HCT116 (cell line): Measurements from ENCODE around the gene DLG2.

ENCODE experiments used
- EZH2 ChIP-seq: fragments of 200-600 bp; sonication (generic); IDR thresholded peaks from 2 replicates; pipeline ENCODE4 v1.6.1; 2017; ENCODE audit warnings: antibody characterized with exemption, mixed run types
- EZH2phosphoT487 ChIP-seq: fragments of 200-600 bp; IDR thresholded peaks from 2 replicates; pipeline ENCODE4 v1.6.1; 2018; ENCODE audit warnings: antibody characterized with exemption, borderline replicate concordance
- POLR2AphosphoS5 ChIP-seq: IDR thresholded peaks from 2 replicates; pipeline ENCODE4 v1.6.1; 2011; ENCODE audit warnings: mild to moderate bottlenecking, low read depth, low read length, moderate library complexity
- RAD21 ChIP-seq: IDR thresholded peaks from 2 replicates; pipeline ENCODE4 v1.6.1; 2012; ENCODE audit warnings: low read depth, mild to moderate bottlenecking
- TCF7L2 ChIP-seq: IDR thresholded peaks from 2 replicates; pipeline ENCODE4 v1.7.0; 2011; ENCODE audit warnings: borderline replicate concordance, inconsistent platforms; ENCODE audit not compliant: insufficient read depth, insufficient read length; ENCODE audit errors: extremely low read depth
- TF ChIP-seq, protein P1 (sequence below): IDR thresholded peaks from 2 replicates; pipeline ENCODE4 v1.6.1; 2012
- TF ChIP-seq, protein P2 (sequence below), 3 experiments: fragments of 200-600 bp in 1 of 3; sonication (generic) in 1 of 3; IDR thresholded peaks in 2 of 3; conservative IDR thresholded peaks in 1 of 3; 2 replicates each; pipeline ENCODE4 v1.5.1; 2012 to 2017; ENCODE audit warnings: low read depth in 2 of 3, low read length in 2 of 3, antibody characterized with exemption in 1 of 3, borderline replicate concordance in 1 of 3, control low read depth in 1 of 3, mild to moderate bottlenecking in 1 of 3, mixed read lengths in 1 of 3, mixed run types in 1 of 3, moderate library complexity in 1 of 3; ENCODE audit not compliant: insufficient read depth in 1 of 3
- TF ChIP-seq, protein P3 (sequence below): IDR thresholded peaks from 2 replicates; pipeline ENCODE4 v1.6.1; 2011; ENCODE audit warnings: mild to moderate bottlenecking, low read length, moderate library complexity; ENCODE audit not compliant: insufficient replicate concordance; ENCODE audit errors: extremely low read depth

DNA sequence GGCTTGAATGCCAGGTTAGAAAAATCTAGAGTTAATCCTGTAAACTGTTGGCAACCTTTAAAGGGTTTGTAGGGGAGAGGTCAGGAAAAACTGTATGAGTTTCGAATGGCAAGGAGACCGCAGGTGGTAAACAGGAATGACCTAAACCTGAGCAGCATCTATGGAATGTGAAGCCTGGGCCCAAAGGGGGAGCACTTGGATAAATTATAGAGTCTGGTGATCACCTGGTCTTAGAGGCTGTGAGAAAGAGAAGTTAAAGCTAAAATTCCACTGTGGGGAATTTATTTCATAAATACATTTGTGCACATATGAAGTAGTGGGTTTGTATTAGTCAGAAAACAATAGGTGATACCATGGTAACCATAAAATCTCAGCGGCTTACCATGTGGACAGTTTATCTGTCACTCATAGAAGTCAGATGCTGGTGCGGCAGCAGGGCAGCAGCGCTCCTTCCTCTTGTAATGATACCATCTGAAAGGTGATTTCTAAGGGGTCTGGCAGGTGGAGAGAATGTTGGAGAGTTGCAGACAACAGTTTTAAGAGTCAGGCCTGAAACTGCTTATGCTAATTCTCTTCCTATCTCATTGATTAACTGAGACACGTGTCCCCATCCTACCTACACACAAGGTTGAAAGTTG, 1236.6 kb downstream of the DLG2 start:
- TF ChIP-seq, protein P1, sequence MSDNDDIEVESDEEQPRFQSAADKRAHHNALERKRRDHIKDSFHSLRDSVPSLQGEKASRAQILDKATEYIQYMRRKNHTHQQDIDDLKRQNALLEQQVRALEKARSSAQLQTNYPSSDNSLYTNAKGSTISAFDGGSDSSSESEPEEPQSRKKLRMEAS = no peak
- TF ChIP-seq, protein P2, sequence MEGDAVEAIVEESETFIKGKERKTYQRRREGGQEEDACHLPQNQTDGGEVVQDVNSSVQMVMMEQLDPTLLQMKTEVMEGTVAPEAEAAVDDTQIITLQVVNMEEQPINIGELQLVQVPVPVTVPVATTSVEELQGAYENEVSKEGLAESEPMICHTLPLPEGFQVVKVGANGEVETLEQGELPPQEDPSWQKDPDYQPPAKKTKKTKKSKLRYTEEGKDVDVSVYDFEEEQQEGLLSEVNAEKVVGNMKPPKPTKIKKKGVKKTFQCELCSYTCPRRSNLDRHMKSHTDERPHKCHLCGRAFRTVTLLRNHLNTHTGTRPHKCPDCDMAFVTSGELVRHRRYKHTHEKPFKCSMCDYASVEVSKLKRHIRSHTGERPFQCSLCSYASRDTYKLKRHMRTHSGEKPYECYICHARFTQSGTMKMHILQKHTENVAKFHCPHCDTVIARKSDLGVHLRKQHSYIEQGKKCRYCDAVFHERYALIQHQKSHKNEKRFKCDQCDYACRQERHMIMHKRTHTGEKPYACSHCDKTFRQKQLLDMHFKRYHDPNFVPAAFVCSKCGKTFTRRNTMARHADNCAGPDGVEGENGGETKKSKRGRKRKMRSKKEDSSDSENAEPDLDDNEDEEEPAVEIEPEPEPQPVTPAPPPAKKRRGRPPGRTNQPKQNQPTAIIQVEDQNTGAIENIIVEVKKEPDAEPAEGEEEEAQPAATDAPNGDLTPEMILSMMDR (IDR thresholded peaks at IDR 0.05 in 2 of 3, conservative IDR thresholded peaks at IDR 0.05 in 1 of 3; ENCODE audit: borderline replicate concordance in 1 of 3, insufficient read depth in 1 of 3, low read depth in 2 of 3, low read length in 2 of 3) = no peak
- TF ChIP-seq EZH2 (no peak), TCF7L2 (no peak), RAD21 (no peak), EZH2phosphoT487 (no peak), POLR2AphosphoS5 (no peak)
- TF ChIP-seq, protein P3, sequence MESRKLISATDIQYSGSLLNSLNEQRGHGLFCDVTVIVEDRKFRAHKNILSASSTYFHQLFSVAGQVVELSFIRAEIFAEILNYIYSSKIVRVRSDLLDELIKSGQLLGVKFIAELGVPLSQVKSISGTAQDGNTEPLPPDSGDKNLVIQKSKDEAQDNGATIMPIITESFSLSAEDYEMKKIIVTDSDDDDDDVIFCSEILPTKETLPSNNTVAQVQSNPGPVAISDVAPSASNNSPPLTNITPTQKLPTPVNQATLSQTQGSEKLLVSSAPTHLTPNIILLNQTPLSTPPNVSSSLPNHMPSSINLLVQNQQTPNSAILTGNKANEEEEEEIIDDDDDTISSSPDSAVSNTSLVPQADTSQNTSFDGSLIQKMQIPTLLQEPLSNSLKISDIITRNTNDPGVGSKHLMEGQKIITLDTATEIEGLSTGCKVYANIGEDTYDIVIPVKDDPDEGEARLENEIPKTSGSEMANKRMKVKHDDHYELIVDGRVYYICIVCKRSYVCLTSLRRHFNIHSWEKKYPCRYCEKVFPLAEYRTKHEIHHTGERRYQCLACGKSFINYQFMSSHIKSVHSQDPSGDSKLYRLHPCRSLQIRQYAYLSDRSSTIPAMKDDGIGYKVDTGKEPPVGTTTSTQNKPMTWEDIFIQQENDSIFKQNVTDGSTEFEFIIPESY = no peak
